Right ventricle myocardium superior (tissue), 1 donor: ENCODE results near the gene CA5A. TPM values are rescaled to one million over a fixed set of nuclear protein-coding genes. Genes with fewer than 3 reads are reported as not detected.
"Not testable (repeated sequence)": the region's sequence is repeated elsewhere in the genome, so short reads cannot be mapped to it uniquely, and the experiment has no call there.

Source experiments
- ATAC-seq: fragments of 200-7000 bp; cut with Tn5 transposase; one replicate; pipeline ENCODE4 v1.9.1; 2020; ENCODE audit warnings: mild to moderate bottlenecking; ENCODE audit not compliant: poor library complexity
- DNase-seq: peaks from one replicate; pipeline ENCODE4 v3.0.0-alpha.2; 2020
- intact Hi-C: fragments of 100-400 bp; cut with DNase I; formaldehyde crosslinking; loops from one replicate; pipeline ENCODE4 v1.11.2; 2022
- total RNA-seq: library from RNA; stranded (reverse); fragmentation: NEBNext Ultra II Directional; extraction: Animal tissue kit (Norgen Biotek cat#: 25700); gene quantifications from one replicate; pipeline ENCODE4 v1.2.1, GENCODE V29; 2021
- donor health status: DM: no; HTN: yes; CAD: no; lungs with severe emphysema.

Gene CA5A
- total RNA-seq, 1 donor from 2014 or later, result not detected

GRCh38 chr16:87912691-87913090, 23.6 kb downstream of the CA5A start:
- not testable (repeated sequence) for ATAC-seq

GRCh38 chr16:87911106-87911763, 25.1 kb downstream of the CA5A start:
- intact Hi-C loops, result not testable (repeated sequence)
- peak; percentile 94 for ATAC-seq
- peak; percentile 90 for DNase-seq

More at GRCh38 chr16:87912691-87913090, 23.6 kb downstream of the CA5A start:
- DNase-seq, intact Hi-C loops: not testable (repeated sequence)

GRCh38 chr16:87909203-87909935, 27.0 kb downstream of the CA5A start:
- peak; percentile 51 for ATAC-seq

GRCh38 chr16:87908101-87908500, 28.2 kb downstream of the CA5A start:
- ATAC-seq, DNase-seq, intact Hi-C loops: not testable (repeated sequence)

More at GRCh38 chr16:87909203-87909935, 27.0 kb downstream of the CA5A start:
- intact Hi-C loops, result not testable (repeated sequence)
- peak; percentile 86 for DNase-seq

- DNase-seq, intact Hi-C loops, ATAC-seq: not testable (repeated sequence)
Measured at GRCh38 chr16:87905521-87905920, 30.8 kb downstream of the CA5A start.

- ATAC-seq, DNase-seq, intact Hi-C loops: not testable (repeated sequence)
Measured at GRCh38 chr16:87904963-87905362, 31.4 kb downstream of the CA5A start.

- intact Hi-C loops, ATAC-seq, DNase-seq: not testable (repeated sequence)
Measured at GRCh38 chr16:87900489-87900888, 35.8 kb downstream of the CA5A start.

GRCh38 chr16:87897521-87898505, 38.5 kb downstream of the CA5A start:
- intact Hi-C loops, result no loop called here
- ATAC-seq, result no peak
- DNase-seq, result no peak

GRCh38 chr16:87896924-87897520, 39.3 kb downstream of the CA5A start:
- ATAC-seq, DNase-seq, intact Hi-C loops: not testable (repeated sequence)

GRCh38 chr16:87896176-87896890, 40.0 kb downstream of the CA5A start:
- DNase-seq, intact Hi-C loops, ATAC-seq: not testable (repeated sequence)

GRCh38 chr16:87895641-87896141, 40.6 kb downstream of the CA5A start:
- intact Hi-C loops, result no loop called here
- no peak for ATAC-seq

GRCh38 chr16:87894005-87894404, 42.3 kb downstream of the CA5A start:
- DNase-seq, intact Hi-C loops: not testable (repeated sequence)
- ATAC-seq, result peak; percentile 82

More at GRCh38 chr16:87895641-87896141, 40.6 kb downstream of the CA5A start:
- DNase-seq, result no peak

GRCh38 chr16:87891764-87892163, 44.6 kb downstream of the CA5A start:
- intact Hi-C loops, result no loop called here
- ATAC-seq (no peak), DNase-seq (no peak)

- intact Hi-C loops, ATAC-seq, DNase-seq: not testable (repeated sequence)
Measured at GRCh38 chr16:87889762-87890161, 46.6 kb downstream of the CA5A start.

- intact Hi-C loops, ATAC-seq, DNase-seq: not testable (repeated sequence)
Measured at GRCh38 chr16:87888346-87888745, 48.0 kb downstream of the CA5A start.

- ATAC-seq, DNase-seq, intact Hi-C loops: not testable (repeated sequence)
Measured at GRCh38 chr16:87887931-87888330, 48.4 kb downstream of the CA5A start.

- DNase-seq, intact Hi-C loops: not testable (repeated sequence)
- ATAC-seq, result peak; percentile 90
Measured at GRCh38 chr16:87885371-87885967, 50.9 kb downstream of the CA5A start.
